H1 (cell line): ENCODE measurements around the gene COL27A1.

Source experiments
- EZH2 ChIP-seq: fragments of 200-600 bp; sonication (generic); IDR thresholded peaks from 2 replicates; pipeline ENCODE4 v1.7.1; 2012; ENCODE audit warnings: low read depth, mild to moderate bottlenecking, moderate library complexity, low read length, inconsistent platforms; ENCODE audit not compliant: severe bottlenecking
- POLR2A ChIP-seq, 2 experiments: IDR thresholded peaks; 1 replicate in 1 of 2; 2 replicates in 1 of 2; pipeline ENCODE4 v1.6.1; 2011; ENCODE audit warnings: low read depth in 2 of 2, low read length in 2 of 2, mild to moderate bottlenecking in 2 of 2; ENCODE audit errors: control extremely low read depth in 1 of 2
- SIN3A ChIP-seq, 2 experiments: IDR thresholded peaks in 1 of 2; conservative IDR thresholded peaks in 1 of 2; 2 replicates each; pipeline ENCODE4 v1.6.1; 2011 to 2012; ENCODE audit warnings: low read length in 2 of 2, improper control_type of control experiment in 1 of 2, low read depth in 1 of 2, mild to moderate bottlenecking in 1 of 2
- TF ChIP-seq, protein P1 (sequence below), 3 experiments: IDR thresholded peaks; 1 replicate in 2 of 3; 2 replicates in 1 of 3; pipeline versions ENCODE4 v1.5.1 to v1.6.1; 2011; ENCODE audit warnings: low read length in 3 of 3, mild to moderate bottlenecking in 3 of 3, inconsistent platforms in 2 of 3, low read depth in 1 of 3, moderate library complexity in 1 of 3; ENCODE audit not compliant: insufficient read depth in 1 of 3; ENCODE audit errors: control extremely low read depth in 1 of 3

DNA sequence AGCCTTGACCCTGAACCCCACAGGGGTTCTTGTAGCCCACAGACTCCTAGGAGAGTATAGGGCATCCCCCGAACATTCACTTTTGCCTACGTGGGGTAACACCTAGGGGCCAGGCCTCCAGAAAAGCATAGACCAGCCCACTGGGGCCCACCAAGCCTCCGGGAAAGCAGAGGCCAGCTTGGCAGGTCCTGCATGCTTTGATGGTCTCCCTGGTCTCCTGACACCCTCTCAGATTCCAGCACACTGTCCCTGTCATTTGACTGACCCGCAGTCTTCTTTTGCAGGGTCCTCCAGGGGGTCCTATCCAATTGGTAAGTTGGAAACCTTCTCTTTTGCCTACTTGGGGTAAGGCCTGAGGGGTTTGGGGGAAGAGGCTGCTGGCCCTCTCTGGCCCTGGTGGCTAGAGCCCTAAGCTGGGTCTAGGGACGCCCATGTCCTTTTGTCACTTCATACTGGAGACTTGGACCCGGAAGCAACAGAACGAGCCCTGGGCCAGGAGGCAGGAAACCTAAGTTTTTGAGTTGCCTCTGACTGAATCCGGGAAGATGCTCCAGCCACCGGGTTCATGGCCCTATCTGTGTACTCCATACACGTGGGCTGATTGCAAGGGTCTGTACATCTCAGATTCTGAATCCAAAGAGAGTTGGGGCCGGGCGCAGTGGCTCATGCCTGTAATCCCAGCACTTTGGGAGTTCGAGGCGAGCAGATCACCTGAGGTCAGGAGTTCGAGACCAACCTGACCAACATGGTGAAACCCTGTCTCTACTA is 146.6 kb downstream of the COL27A1 start:
- TF ChIP-seq POLR2A (IDR thresholded peaks at IDR 0.05; ENCODE audit: control extremely low read depth in 1 of 2, low read depth in 2 of 2, low read length in 2 of 2) (no peak), SIN3A (conservative IDR thresholded peaks at IDR 0.05 in 1 of 2, IDR thresholded peaks at IDR 0.05 in 1 of 2; ENCODE audit: low read depth in 1 of 2, low read length in 2 of 2) (no peak), EZH2 (no peak)
- TF ChIP-seq, protein P1, sequence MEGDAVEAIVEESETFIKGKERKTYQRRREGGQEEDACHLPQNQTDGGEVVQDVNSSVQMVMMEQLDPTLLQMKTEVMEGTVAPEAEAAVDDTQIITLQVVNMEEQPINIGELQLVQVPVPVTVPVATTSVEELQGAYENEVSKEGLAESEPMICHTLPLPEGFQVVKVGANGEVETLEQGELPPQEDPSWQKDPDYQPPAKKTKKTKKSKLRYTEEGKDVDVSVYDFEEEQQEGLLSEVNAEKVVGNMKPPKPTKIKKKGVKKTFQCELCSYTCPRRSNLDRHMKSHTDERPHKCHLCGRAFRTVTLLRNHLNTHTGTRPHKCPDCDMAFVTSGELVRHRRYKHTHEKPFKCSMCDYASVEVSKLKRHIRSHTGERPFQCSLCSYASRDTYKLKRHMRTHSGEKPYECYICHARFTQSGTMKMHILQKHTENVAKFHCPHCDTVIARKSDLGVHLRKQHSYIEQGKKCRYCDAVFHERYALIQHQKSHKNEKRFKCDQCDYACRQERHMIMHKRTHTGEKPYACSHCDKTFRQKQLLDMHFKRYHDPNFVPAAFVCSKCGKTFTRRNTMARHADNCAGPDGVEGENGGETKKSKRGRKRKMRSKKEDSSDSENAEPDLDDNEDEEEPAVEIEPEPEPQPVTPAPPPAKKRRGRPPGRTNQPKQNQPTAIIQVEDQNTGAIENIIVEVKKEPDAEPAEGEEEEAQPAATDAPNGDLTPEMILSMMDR (IDR thresholded peaks at IDR 0.05; ENCODE audit: control extremely low read depth in 1 of 3, insufficient read depth in 1 of 3, low read depth in 1 of 3, low read length in 3 of 3), result no peak
